GM23338 (cell line): ENCODE measurements around the gene SAMHD1. TPM values are rescaled to one million over a fixed set of nuclear protein-coding genes. Genes with fewer than 3 reads are reported as not detected.

Experiments used
- ATAC-seq: fragments of 200-7000 bp; cut with Tn5 transposase; 3 replicates; pipeline ENCODE4 v1.9.1; 2020
- DNase-seq: peaks from one replicate; pipeline ENCODE4 v3.0.0-alpha.2; 2015; ENCODE audit warnings: low spot score
- H2AFZ ChIP-seq: fragments of 200-600 bp; sonication (generic); 2 replicates; pipeline ENCODE4 v1.8.0; 2016; ENCODE audit warnings: antibody characterized with exemption, mild to moderate bottlenecking, moderate library complexity
- H3F3A ChIP-seq: fragments of 200-600 bp; sonication (generic); replicated peaks from 2 replicates; pipeline ENCODE4 v1.8.0; 2017; ENCODE audit warnings: antibody characterized with exemption, mixed run types, low read depth
- H3K27ac ChIP-seq: fragments of 200-600 bp; sonication (generic); 2 replicates; pipeline ENCODE4 v1.6.1; 2016; ENCODE audit warnings: low read depth
- H3K27me3 ChIP-seq: fragments of 200-600 bp; sonication (generic); 2 replicates; pipeline ENCODE4 v1.8.0; 2016; ENCODE audit warnings: mild to moderate bottlenecking, mixed run types, moderate library complexity; ENCODE audit not compliant: insufficient read depth
- H3K36me3 ChIP-seq: fragments of 200-600 bp; sonication (generic); 2 replicates; pipeline ENCODE4 v1.8.0; 2016; ENCODE audit warnings: mild to moderate bottlenecking; ENCODE audit not compliant: insufficient read depth
- H3K4me1 ChIP-seq: fragments of 200-600 bp; sonication (generic); 2 replicates; pipeline ENCODE4 v1.8.0; 2016; ENCODE audit warnings: mild to moderate bottlenecking, moderate library complexity; ENCODE audit not compliant: insufficient read depth
- H3K4me2 ChIP-seq: fragments of 200-600 bp; sonication (generic); 2 replicates; pipeline ENCODE4 v1.7.1; 2017; ENCODE audit warnings: mixed run types
- H3K4me3 ChIP-seq: fragments of 200-600 bp; sonication (generic); 2 replicates; pipeline ENCODE4 v1.6.1; 2016; ENCODE audit warnings: mixed run types
- H3K79me2 ChIP-seq: fragments of 200-600 bp; sonication (generic); replicated peaks from 2 replicates; pipeline ENCODE4 v1.8.0; 2017; ENCODE audit warnings: mild to moderate bottlenecking; ENCODE audit not compliant: insufficient read depth
- H3K9me2 ChIP-seq: fragments of 200-600 bp; sonication (generic); 2 replicates; pipeline ENCODE4 v1.8.0; 2017; ENCODE audit not compliant: insufficient read depth
- H4K20me1 ChIP-seq: fragments of 200-600 bp; sonication (generic); replicated peaks from 2 replicates; pipeline ENCODE4 v1.8.0; 2017; ENCODE audit warnings: mild to moderate bottlenecking; ENCODE audit not compliant: insufficient read depth
- H3K27ac Mint-ChIP-seq: 2 replicates; pipeline ENCODE4 v1.8.0; 2020; ENCODE audit warnings: inconsistent platforms, mild to moderate bottlenecking, moderate library complexity, mixed read lengths
- H3K27me3 Mint-ChIP-seq: 3 replicates; pipeline ENCODE4 v1.8.0; 2022; ENCODE audit warnings: low read depth, mild to moderate bottlenecking, moderate library complexity, mixed read lengths, inconsistent platforms; ENCODE audit not compliant: insufficient read depth, poor library complexity
- H3K36me3 Mint-ChIP-seq: 3 replicates; pipeline ENCODE4 v1.8.0; 2021; ENCODE audit warnings: low read depth, mild to moderate bottlenecking, inconsistent platforms, moderate library complexity, mixed read lengths
- H3K4me1 Mint-ChIP-seq: 3 replicates; pipeline ENCODE4 v1.8.0; 2020; ENCODE audit warnings: mild to moderate bottlenecking, inconsistent platforms, mixed read lengths
- H3K4me3 Mint-ChIP-seq: 3 replicates; pipeline ENCODE4 v1.8.0; 2021; ENCODE audit warnings: moderate library complexity, mild to moderate bottlenecking, inconsistent platforms, mixed read lengths
- H3K9me3 Mint-ChIP-seq: 3 replicates; pipeline ENCODE4 v1.8.0; 2020; ENCODE audit warnings: moderate library complexity, mild to moderate bottlenecking, inconsistent platforms, mixed read lengths
- CREB1 ChIP-seq: fragments of 250-450 bp; sonication (Bioruptor Pico); IDR thresholded peaks from 2 replicates; pipeline ENCODE4 v1.5.0; 2020; ENCODE audit warnings: low read depth, mild to moderate bottlenecking, moderate library complexity
- CTCF ChIP-seq, 2 experiments: fragments of 200-600 bp in 1 of 2; sonication (generic) in 1 of 2; conservative IDR thresholded peaks; 2 replicates each; pipeline versions ENCODE4 v1.5.1 to v1.6.1; 2016 to 2017; ENCODE audit warnings: antibody characterized with exemption in 2 of 2, low read depth in 2 of 2, mild to moderate bottlenecking in 2 of 2, moderate library complexity in 1 of 2
- ETS1 ChIP-seq: IDR thresholded peaks from 2 replicates; pipeline ENCODE4 v1.6.1; 2016; ENCODE audit warnings: antibody characterized with exemption
- EZH2 ChIP-seq: fragments of 200-600 bp; sonication (generic); IDR thresholded peaks from one replicate; pipeline ENCODE4 v1.8.0; 2017; ENCODE audit warnings: antibody characterized with exemption, mild to moderate bottlenecking, low read depth; ENCODE audit not compliant: unreplicated experiment
- EZH2phosphoT487 ChIP-seq: fragments of 200-600 bp; sonication (generic); IDR thresholded peaks from one replicate; pipeline ENCODE4 v1.8.1; 2018; ENCODE audit warnings: antibody characterized with exemption; ENCODE audit not compliant: unreplicated experiment
- JUNB ChIP-seq: IDR thresholded peaks from one replicate; pipeline ENCODE4 v1.6.1; 2016; ENCODE audit warnings: antibody characterized with exemption; ENCODE audit not compliant: unreplicated experiment
- NANOG ChIP-seq: IDR thresholded peaks from 2 replicates; pipeline ENCODE4 v1.6.1; 2016; ENCODE audit warnings: antibody characterized with exemption, borderline replicate concordance
- POLR2AphosphoS5 ChIP-seq: IDR thresholded peaks from 2 replicates; pipeline ENCODE4 v1.6.1; 2016; ENCODE audit warnings: antibody characterized with exemption, low read depth
- REST ChIP-seq: IDR thresholded peaks from one replicate; pipeline ENCODE4 v1.6.1; 2018; ENCODE audit warnings: antibody characterized with exemption; ENCODE audit not compliant: unreplicated experiment
- STAT1 ChIP-seq: IDR thresholded peaks from one replicate; pipeline ENCODE4 v1.6.1; 2016; ENCODE audit warnings: antibody characterized with exemption; ENCODE audit not compliant: unreplicated experiment
- ZNF114 ChIP-seq: fragments of 250-450 bp; sonication (Bioruptor Pico); IDR thresholded peaks from 2 replicates; pipeline ENCODE4 v1.5.0; 2020; ENCODE audit warnings: mild to moderate bottlenecking, moderate library complexity
- ZNF331 ChIP-seq: fragments of 250-450 bp; sonication (Bioruptor Pico); IDR thresholded peaks from 2 replicates; pipeline ENCODE4 v1.5.0; 2020; ENCODE audit warnings: low read depth, mild to moderate bottlenecking, moderate library complexity
- ZNF462 ChIP-seq: fragments of 250-450 bp; sonication (Bioruptor Pico); IDR thresholded peaks from 2 replicates; pipeline ENCODE4 v1.5.0; 2020; ENCODE audit warnings: mild to moderate bottlenecking, moderate library complexity
- polyA plus RNA-seq: library from polyadenylated mRNA; unstranded; fragments of >200 nt; fragmentation: Nextera tagmentation; extraction: Ambion mirVana; gene quantifications from 2 replicates; pipeline ENCODE4 v1.2.1, GENCODE V29; 2016
- total RNA-seq: library from RNA; depleted of rRNA; stranded (reverse); fragments of >200 nt; shearing (Covaris generic); gene quantifications from 2 replicates; pipeline ENCODE4 v1.2.3, GENCODE V29; 2014

SAMHD1 gene
- total and polyA plus RNA-seq, 2 experiments from 2014 or later = 21.9 to 45.4 TPM

GRCh38 chr20:36856691-36857635, 94.5 kb downstream of the SAMHD1 start:
- ATAC-seq (no peak), DNase-seq (no peak)
- TF ChIP-seq ZNF462 (CRISPR knock-in tag) (no peak), EZH2phosphoT487 (no peak), CREB1 (CRISPR knock-in tag) (no peak), REST (no peak), POLR2AphosphoS5 (no peak), NANOG (no peak), JUNB (no peak), ZNF331 (CRISPR knock-in tag) (no peak), STAT1 (no peak), ZNF114 (no peak), ETS1 (no peak), EZH2 (no peak), CTCF (conservative IDR thresholded peaks at IDR 0.05; ENCODE audit: low read depth in 2 of 2) (no peak)
- H3K27ac Mint-ChIP-seq = no peak overlapping the region
- H3K27me3 Mint-ChIP-seq = peaks cover 17% of the 10 kb centered on the region
- Histone ChIP-seq H3K4me1 (peaks cover 11% of the 10 kb centered on the region; the same call in 1 of the 2 replicates), H3K9me2 (no peaks in the 10 kb centered on the region), H3K27ac (no peak overlapping the region), H4K20me1 (peaks cover 10% of the 10 kb centered on the region), H3K27me3 (peaks cover 8% of the 10 kb centered on the region), H3F3A (no peaks in the 10 kb centered on the region), H3K4me2 (no peak overlapping the region), H3K36me3 (no peaks in the 10 kb centered on the region), H2AFZ (no peak overlapping the region), H3K79me2 (peaks cover 35% of the 10 kb centered on the region), H3K4me3 (no peak overlapping the region)
- H3K4me1 Mint-ChIP-seq = peaks cover 48% of the 10 kb centered on the region
- H3K9me3 Mint-ChIP-seq = no peaks in the 10 kb centered on the region
- H3K4me3 Mint-ChIP-seq = no peak overlapping the region
- peaks cover 4% of the 10 kb centered on the region; the same call in 2 of the 3 replicates for H3K36me3 Mint-ChIP-seq
